Activated T-cell treated with anti-CD3 and anti-CD28 coated beads, Interleukin-2, amount 50 U/mL, for 24 hours (primary cell): ENCODE measurements around the gene DMRTA1.
"Not testable (repeated sequence)": the region's sequence is repeated elsewhere in the genome, so short reads cannot be mapped to it uniquely, and the experiment has no call there.

Experiments
- DNase-seq: peaks from one replicate; pipeline ENCODE4 v3.0.0-alpha.2; 2020
- H3K27ac Mint-ChIP-seq: 2 replicates; pipeline ENCODE4 v1.8.0; 2020; ENCODE audit warnings: mild to moderate bottlenecking, mixed read lengths
- H3K27me3 Mint-ChIP-seq: 2 replicates; pipeline ENCODE4 v1.8.0; 2020; ENCODE audit warnings: mixed read lengths
- H3K36me3 Mint-ChIP-seq: 2 replicates; pipeline ENCODE4 v1.8.0; 2020; ENCODE audit warnings: low read depth, mixed read lengths
- H3K4me1 Mint-ChIP-seq: 2 replicates; pipeline ENCODE4 v1.8.0; 2020; ENCODE audit warnings: low read depth, mixed read lengths
- H3K4me3 Mint-ChIP-seq: 2 replicates; pipeline ENCODE4 v1.8.0; 2020; ENCODE audit warnings: mild to moderate bottlenecking, moderate library complexity, mixed read lengths
- H3K9me3 Mint-ChIP-seq: 2 replicates; pipeline ENCODE4 v1.8.0; 2020; ENCODE audit warnings: mixed read lengths

Gene DMRTA1

GRCh38 chr9:22446950-22447617, 460 bp downstream of the DMRTA1 start:
- Mint-ChIP-seq H3K27me3 (peaks cover 52% of the 10 kb centered on the region), H3K4me3 (peak overlapping the region; percentile 56), H3K9me3 (no peaks in the 10 kb centered on the region), H3K4me1 (peaks cover 8% of the 10 kb centered on the region), H3K27ac (no peak overlapping the region), H3K36me3 (no peaks in the 10 kb centered on the region)
- peak; percentile 55 for DNase-seq

- peaks cover 56% of the 10 kb centered on the region for H3K27me3 Mint-ChIP-seq
- H3K27ac Mint-ChIP-seq, result no peak overlapping the region
- no peaks in the 10 kb centered on the region for H3K9me3 Mint-ChIP-seq
- no peak for DNase-seq
- peaks cover 8% of the 10 kb centered on the region for H3K4me1 Mint-ChIP-seq
- no peak overlapping the region for H3K4me3 Mint-ChIP-seq
- H3K36me3 Mint-ChIP-seq, result no peaks in the 10 kb centered on the region
These were observed 1.1 kb downstream of the DMRTA1 start for GRCh38 chr9:22447618-22448305.

GRCh38 chr9:22449719-22450118, 3.1 kb downstream of the DMRTA1 start:
- Mint-ChIP-seq H3K27me3 (peaks cover 48% of the 10 kb centered on the region), H3K27ac (no peak overlapping the region), H3K36me3 (no peaks in the 10 kb centered on the region), H3K4me3 (no peak overlapping the region), H3K9me3 (no peaks in the 10 kb centered on the region), H3K4me1 (peaks cover 8% of the 10 kb centered on the region)
- no peak for DNase-seq

- no peaks in the 10 kb centered on the region for H3K9me3 Mint-ChIP-seq
- no peak overlapping the region for H3K4me3 Mint-ChIP-seq
- peaks cover 43% of the 10 kb centered on the region for H3K27me3 Mint-ChIP-seq
- DNase-seq, result peak; percentile 50
- no peak overlapping the region for H3K27ac Mint-ChIP-seq
- no peaks in the 10 kb centered on the region for H3K36me3 Mint-ChIP-seq
- peaks cover 5% of the 10 kb centered on the region for H3K4me1 Mint-ChIP-seq
These were observed 5.9 kb downstream of the DMRTA1 start for GRCh38 chr9:22452415-22453010.

GRCh38 chr9:22454016-22454415, 7.4 kb downstream of the DMRTA1 start:
- Mint-ChIP-seq H3K9me3 (no peaks in the 10 kb centered on the region), H3K36me3 (no peaks in the 10 kb centered on the region), H3K27me3 (peaks cover 28% of the 10 kb centered on the region), H3K4me1 (no peaks in the 10 kb centered on the region), H3K27ac (no peak overlapping the region), H3K4me3 (no peak overlapping the region)
- DNase-seq, result no peak

- H3K36me3 Mint-ChIP-seq, result no peaks in the 10 kb centered on the region
- no peaks in the 10 kb centered on the region for H3K9me3 Mint-ChIP-seq
- no peak overlapping the region for H3K4me3 Mint-ChIP-seq
These were observed 8.6 kb downstream of the DMRTA1 start for GRCh38 chr9:22455181-22455580.

GRCh38 chr9:22457448-22457847, 10.8 kb downstream of the DMRTA1 start:
- H3K27me3 Mint-ChIP-seq, result peaks cover 22% of the 10 kb centered on the region
- no peak overlapping the region for H3K27ac Mint-ChIP-seq

More at GRCh38 chr9:22455181-22455580, 8.6 kb downstream of the DMRTA1 start:
- no peaks in the 10 kb centered on the region for H3K4me1 Mint-ChIP-seq
- H3K27me3 Mint-ChIP-seq, result peaks cover 28% of the 10 kb centered on the region
- H3K27ac Mint-ChIP-seq, result no peak overlapping the region
- no peak for DNase-seq

GRCh38 chr9:22463205-22463604, 16.6 kb downstream of the DMRTA1 start:
- Mint-ChIP-seq H3K36me3 (no peaks in the 10 kb centered on the region), H3K9me3 (no peaks in the 10 kb centered on the region), H3K4me1 (no peaks in the 10 kb centered on the region), H3K27me3 (peaks cover 12% of the 10 kb centered on the region), H3K27ac (no peak overlapping the region), H3K4me3 (no peak overlapping the region)
- DNase-seq, result no peak

More at GRCh38 chr9:22457448-22457847, 10.8 kb downstream of the DMRTA1 start:
- H3K4me1 Mint-ChIP-seq, result no peaks in the 10 kb centered on the region
- no peaks in the 10 kb centered on the region for H3K9me3 Mint-ChIP-seq
- no peak for DNase-seq
- H3K4me3 Mint-ChIP-seq, result no peak overlapping the region
- H3K36me3 Mint-ChIP-seq, result no peaks in the 10 kb centered on the region

GRCh38 chr9:22469928-22470544, 23.4 kb downstream of the DMRTA1 start:
- no peaks in the 10 kb centered on the region for H3K27me3 Mint-ChIP-seq
- H3K27ac Mint-ChIP-seq, result no peak overlapping the region
- no peaks in the 10 kb centered on the region for H3K9me3 Mint-ChIP-seq
- no peak for DNase-seq
- H3K4me3 Mint-ChIP-seq, result no peak overlapping the region
- no peaks in the 10 kb centered on the region for H3K4me1 Mint-ChIP-seq
- H3K36me3 Mint-ChIP-seq, result no peaks in the 10 kb centered on the region

GRCh38 chr9:22481566-22481965, 34.9 kb downstream of the DMRTA1 start:
- Mint-ChIP-seq H3K4me1 (no peaks in the 10 kb centered on the region), H3K27ac (no peak overlapping the region), H3K9me3 (peaks cover 14% of the 10 kb centered on the region), H3K27me3 (no peaks in the 10 kb centered on the region), H3K36me3 (no peaks in the 10 kb centered on the region), H3K4me3 (no peak overlapping the region)
- no peak for DNase-seq

GRCh38 chr9:22483528-22484070, 37.0 kb downstream of the DMRTA1 start:
- Mint-ChIP-seq H3K27ac (no peak overlapping the region), H3K9me3 (peaks cover 16% of the 10 kb centered on the region), H3K27me3 (no peaks in the 10 kb centered on the region), H3K4me3 (no peak overlapping the region), H3K4me1 (no peaks in the 10 kb centered on the region), H3K36me3 (no peaks in the 10 kb centered on the region)
- DNase-seq, result no peak

GRCh38 chr9:22496197-22496596, 49.6 kb downstream of the DMRTA1 start:
- not testable (repeated sequence) for H3K27me3 Mint-ChIP-seq, DNase-seq, H3K9me3 Mint-ChIP-seq, H3K36me3 Mint-ChIP-seq, H3K4me3 Mint-ChIP-seq, H3K27ac Mint-ChIP-seq, H3K4me1 Mint-ChIP-seq
